GM10248 (cell line): ENCODE data around the gene DNAJC1.
"Not testable (repeated sequence)": the region's sequence is repeated elsewhere in the genome, so short reads cannot be mapped to it uniquely, and the experiment has no call there.

Experiments
- CTCF ChIA-PET: fragments of 300-600 bp; sonication (Branson Sonifier 250); formaldehyde crosslinking; extraction: SDS; loops from one replicate; lab custom pipeline; 2021; ENCODE audit warnings: antibody characterized with exemption; lab: Yijun Ruan, JAX
- POLR2A ChIA-PET: fragments of 350-650 bp; sonication (Branson Sonifier 250); formaldehyde crosslinking; extraction: SDS; loops from one replicate; lab custom pipeline; 2020; ENCODE audit warnings: antibody characterized with exemption; lab: Yijun Ruan, JAX
- DNase-seq: peaks from one replicate; pipeline ENCODE4 v3.0.0; 2012; ENCODE audit errors: extremely low spot score
- TF ChIP-seq, protein P1 (sequence below): IDR thresholded peaks from 2 replicates; pipeline ENCODE4 v1.5.1; 2012; ENCODE audit warnings: mild to moderate bottlenecking, low read depth; ENCODE audit errors: extremely low read depth, missing control alignments, control extremely low read depth

DNAJC1 gene

DNA sequence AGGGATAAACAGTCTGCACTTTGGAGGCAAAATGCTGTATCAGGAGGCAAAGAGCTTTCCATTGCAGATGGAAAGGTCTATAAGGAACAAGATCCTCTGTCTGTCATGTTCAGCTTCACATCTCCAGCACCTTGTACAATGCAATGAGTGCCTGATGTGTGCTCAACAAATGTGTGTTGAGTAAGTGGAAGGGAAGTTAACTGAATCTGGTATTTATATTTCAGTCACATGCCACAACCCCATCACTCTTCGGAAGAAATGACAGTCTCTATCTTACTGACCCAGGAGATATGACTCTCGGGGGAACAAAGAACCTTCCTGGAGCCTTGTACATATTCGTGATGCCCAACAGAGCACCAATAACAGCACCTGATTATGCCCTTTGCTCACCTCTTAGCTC lies 20.0 kb upstream of the DNAJC1 start:
- POLR2A ChIA-PET, result no interaction called here
- CTCF ChIA-PET, result interaction anchor here (1.1 kb wide), 1 partner anchor 11 kb away, joined by 3 read pairs; no protein-coding TSS in a partner anchor
- TF ChIP-seq, protein P1, sequence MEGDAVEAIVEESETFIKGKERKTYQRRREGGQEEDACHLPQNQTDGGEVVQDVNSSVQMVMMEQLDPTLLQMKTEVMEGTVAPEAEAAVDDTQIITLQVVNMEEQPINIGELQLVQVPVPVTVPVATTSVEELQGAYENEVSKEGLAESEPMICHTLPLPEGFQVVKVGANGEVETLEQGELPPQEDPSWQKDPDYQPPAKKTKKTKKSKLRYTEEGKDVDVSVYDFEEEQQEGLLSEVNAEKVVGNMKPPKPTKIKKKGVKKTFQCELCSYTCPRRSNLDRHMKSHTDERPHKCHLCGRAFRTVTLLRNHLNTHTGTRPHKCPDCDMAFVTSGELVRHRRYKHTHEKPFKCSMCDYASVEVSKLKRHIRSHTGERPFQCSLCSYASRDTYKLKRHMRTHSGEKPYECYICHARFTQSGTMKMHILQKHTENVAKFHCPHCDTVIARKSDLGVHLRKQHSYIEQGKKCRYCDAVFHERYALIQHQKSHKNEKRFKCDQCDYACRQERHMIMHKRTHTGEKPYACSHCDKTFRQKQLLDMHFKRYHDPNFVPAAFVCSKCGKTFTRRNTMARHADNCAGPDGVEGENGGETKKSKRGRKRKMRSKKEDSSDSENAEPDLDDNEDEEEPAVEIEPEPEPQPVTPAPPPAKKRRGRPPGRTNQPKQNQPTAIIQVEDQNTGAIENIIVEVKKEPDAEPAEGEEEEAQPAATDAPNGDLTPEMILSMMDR, result no peak
- DNase-seq, result no peak

DNA sequence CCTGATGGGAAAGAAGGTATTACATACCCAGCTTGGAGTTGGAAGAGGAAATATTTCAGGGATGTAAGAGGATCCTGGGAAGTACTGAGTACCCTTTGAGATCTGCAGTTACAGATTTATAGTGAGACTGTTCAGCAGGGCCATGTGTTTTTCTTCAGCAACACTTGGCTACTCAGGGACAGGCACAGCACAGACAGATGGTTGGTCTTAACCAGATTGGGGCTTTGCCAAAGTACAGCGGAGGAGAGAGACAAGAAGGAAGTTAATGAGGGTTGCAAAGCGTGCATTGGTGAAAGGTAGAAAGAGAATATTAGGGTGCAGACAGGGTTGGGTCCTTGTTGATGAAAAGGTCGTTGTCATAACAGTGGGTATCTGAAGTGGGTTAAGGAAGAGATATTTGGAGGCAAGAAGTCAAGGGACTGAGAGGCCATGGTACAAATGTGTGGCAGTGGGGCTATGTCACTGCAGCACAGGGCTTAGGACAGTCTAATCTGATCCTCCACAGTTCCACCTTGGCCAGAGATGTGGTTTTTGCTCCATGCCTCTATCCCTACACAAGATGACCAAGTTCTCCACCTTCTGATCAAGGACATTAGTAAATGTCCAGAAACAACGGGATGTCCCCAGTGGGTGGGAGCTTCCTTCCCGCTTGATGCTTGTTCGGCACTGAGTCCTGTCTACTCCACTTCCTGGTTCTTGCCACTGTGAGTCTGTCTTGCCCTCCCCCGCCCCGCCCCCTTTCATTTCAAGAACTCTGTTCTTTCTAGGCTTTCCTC lies 18.9 kb upstream of the DNAJC1 start:
- TF ChIP-seq, protein P1, result no peak
- CTCF ChIA-PET, result no interaction called here
- no peak for DNase-seq
- POLR2A ChIA-PET, result no interaction called here

DNA sequence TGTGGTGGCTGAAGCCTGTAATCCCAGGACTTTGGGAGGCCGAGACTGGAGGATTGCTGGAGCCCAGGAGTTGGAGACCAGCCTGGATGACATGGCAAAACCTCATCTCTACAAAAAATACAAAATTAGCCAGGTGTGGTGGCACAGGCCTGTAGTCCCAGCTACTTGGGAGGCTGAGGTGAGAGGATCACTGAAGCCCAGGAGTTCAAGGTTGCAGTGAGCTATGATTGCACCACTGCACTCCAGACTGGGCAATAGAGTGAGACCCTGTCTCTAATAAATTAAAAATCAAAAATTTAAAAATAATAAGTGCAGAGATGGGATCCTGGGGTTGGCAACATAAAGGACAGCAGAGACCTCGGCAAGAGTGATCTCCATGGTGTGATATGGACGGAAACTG lies 17.6 kb upstream of the DNAJC1 start:
- DNase-seq, POLR2A ChIA-PET: not testable (repeated sequence)
- CTCF ChIA-PET, result interaction anchor here (1.6 kb wide), 1 partner anchor 10 kb away, joined by 5 read pairs; no protein-coding TSS in a partner anchor

DNA sequence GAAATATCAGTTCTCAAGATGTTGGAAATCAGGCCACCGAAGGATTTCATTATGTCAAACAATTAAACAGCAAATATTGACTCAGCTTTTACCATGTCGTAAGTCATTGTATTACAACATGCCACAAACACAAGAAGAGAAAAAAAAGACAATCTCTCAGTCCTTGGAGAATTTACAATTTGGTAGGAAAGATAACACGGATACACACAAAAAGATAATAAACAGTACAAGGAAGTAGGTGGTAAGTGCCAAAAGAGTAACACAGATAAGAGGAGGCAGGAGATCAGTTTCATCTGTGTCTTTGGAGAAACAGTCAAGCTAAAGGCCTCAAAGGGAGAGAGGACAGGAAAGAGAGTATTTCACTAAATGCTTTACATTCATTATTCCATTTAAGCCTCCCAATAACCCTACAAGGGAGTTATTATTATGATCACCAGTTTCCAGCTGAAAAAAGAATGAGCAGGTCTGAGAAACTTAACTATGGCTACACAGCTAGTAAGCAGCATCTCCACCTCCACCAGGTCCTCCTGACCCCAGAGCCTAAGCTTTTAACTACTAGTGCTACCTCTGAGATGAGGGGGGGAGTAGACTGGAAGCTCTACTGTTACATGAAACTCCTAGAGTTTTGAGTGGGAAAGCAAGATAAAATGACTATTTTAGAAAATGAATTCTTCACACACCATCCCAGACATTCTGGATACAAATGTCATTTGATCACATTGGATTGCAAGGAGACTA lies 13.9 kb upstream of the DNAJC1 start:
- no peak for DNase-seq
- ChIA-PET CTCF (interaction anchor here (0.9 to 1.4 kb wide), 4 partner anchors 12 to 972 kb away, joined by 3 to 4 read pairs (median 3); no protein-coding TSS in a partner anchor), POLR2A (no interaction called here)
- TF ChIP-seq, protein P1, result no peak

DNA sequence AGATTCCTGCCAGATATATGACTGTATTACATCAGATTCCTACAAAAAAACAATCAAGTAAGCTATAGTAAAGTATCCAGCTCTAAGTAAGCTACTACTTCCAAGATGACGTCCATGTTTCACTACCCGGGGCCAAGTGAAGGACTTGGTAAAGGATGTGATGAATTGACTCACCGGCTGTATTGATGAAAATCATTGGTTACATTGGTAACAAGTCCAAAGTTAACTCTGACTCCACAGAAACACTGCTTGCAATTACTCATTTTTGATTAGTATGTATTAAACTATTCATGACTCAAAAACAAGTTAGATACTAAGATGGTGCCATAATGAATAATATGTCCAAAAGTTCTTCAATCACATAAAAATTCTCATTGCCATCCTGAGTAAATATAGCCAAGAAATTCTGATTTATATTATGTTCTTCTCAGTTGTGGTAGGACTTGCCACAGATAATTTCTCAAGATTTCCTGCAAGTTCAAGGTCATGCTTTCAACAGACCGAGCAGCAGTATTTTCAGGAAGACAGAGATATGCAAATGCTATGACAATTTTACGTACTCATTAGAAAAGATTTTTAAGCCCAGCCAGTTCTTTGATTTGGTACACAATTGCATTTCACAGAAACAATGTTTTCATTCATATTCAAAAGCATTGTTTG lies 12.6 kb upstream of the DNAJC1 start:
- TF ChIP-seq, protein P1, result no peak
- DNase-seq, result no peak
- POLR2A ChIA-PET, result no interaction called here
- CTCF ChIA-PET, result interaction anchor here (0.8 to 1.4 kb wide), 2 partner anchors 13 to 972 kb away, joined by 3 to 4 read pairs; no protein-coding TSS in a partner anchor

DNA sequence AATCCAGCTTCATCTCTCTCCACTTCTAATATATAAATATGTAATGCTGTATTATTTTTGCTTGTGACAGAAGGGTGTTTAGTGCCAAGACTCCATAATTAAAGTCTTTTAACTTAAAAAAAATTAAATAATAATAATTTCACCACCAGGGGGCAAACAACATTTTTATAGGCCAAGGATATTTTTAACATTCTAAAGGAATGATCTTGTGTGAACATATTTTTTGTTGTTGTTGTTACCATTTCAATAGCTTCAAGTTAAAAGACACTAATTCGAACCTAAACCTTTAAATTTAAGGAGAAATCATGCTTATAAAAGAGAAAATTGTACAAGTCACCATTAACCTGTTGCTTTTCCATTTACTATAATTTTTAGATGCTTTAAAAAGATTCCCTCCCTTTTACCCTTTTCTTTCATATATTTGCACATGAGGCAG lies 7.5 kb upstream of the DNAJC1 start:
- ChIA-PET POLR2A (no interaction called here), CTCF (interaction anchor here (1.0 to 2.0 kb wide), 9 partner anchors 8 to 980 kb away, joined by 3 to 9 read pairs (median 4); no protein-coding TSS in a partner anchor)
- DNase-seq, result no peak
- TF ChIP-seq, protein P1, result no peak
